Measurements from ENCODE around the gene NOS2. TPM values are rescaled to one million over a fixed set of nuclear protein-coding genes. Genes with fewer than 3 reads are reported as not detected.
"Not testable (repeated sequence)": the region's sequence is repeated elsewhere in the genome, so short reads cannot be mapped to it uniquely, and the experiment has no call there.

The NOS2 gene
- polyA plus RNA-seq, 3 donors: 1.6 to 2.5 (median 2.4) TPM

DNA sequence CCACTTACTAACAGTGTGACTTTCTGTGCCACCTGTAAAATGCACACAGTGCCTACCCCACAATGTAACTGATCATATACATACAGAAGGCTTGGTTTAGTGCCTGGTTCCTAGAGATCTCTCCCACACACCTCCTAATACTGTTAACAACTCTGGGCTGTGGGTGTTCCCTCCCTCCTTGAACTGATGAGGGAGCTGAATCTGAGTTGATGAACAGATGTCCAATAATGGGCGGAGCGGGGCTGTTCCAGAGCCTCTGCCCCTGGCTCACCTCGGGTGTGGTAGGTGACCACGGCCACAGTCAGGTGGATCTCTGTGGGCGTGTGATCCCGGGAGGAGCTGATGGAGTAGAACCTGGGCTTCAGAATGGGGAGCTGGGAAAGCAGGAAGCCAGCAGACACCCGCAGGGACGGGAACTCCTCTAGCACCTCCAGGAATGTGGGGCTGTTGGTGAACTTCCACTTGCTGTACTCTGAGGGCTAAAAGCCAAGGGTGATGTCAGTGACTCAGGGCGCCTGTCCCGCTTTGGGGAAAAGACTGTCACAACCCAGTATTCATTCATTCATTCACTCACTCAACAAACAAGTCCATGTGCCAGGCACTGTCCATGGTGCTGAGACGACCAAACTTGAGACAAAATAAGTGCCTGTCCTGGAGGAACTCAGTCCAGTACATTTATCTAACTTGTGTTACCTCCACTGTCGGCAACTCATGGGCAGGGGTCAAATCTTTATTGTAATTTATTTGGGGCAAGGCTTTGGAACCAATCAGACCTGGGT lies 37.6 kb downstream of the NOS2 start:
- DNase-seq (ENCODE audit: extremely low read depth in 1 of 11, low read depth in 9 of 11, low spot score in 4 of 11): peak in 8 of 11 donors; percentile 20 to 42 (median 36)

DNA sequence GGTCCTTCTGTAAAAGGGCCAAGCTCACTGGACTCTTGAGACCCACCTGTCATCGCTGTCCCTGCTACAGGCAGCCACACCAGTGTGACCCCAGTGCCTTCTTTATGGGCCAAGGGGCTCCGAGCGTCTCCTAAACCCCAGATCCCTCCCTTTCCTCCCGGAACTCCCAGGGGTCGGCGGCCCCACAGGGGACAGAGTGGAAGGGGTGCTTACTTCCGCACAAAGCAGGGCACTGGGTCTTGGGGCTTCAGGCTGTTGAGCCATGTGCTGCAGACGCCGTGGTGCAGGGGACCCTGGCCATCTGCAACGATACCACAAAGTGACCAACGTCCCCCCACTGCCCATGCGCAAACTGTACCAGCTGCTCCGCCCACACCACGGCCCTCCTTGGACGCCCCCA lies 39.4 kb downstream of the NOS2 start:
- not testable (repeated sequence) for DNase-seq (ENCODE audit: extremely low read depth in 1 of 11, low read depth in 9 of 11, low spot score in 4 of 11)

DNA sequence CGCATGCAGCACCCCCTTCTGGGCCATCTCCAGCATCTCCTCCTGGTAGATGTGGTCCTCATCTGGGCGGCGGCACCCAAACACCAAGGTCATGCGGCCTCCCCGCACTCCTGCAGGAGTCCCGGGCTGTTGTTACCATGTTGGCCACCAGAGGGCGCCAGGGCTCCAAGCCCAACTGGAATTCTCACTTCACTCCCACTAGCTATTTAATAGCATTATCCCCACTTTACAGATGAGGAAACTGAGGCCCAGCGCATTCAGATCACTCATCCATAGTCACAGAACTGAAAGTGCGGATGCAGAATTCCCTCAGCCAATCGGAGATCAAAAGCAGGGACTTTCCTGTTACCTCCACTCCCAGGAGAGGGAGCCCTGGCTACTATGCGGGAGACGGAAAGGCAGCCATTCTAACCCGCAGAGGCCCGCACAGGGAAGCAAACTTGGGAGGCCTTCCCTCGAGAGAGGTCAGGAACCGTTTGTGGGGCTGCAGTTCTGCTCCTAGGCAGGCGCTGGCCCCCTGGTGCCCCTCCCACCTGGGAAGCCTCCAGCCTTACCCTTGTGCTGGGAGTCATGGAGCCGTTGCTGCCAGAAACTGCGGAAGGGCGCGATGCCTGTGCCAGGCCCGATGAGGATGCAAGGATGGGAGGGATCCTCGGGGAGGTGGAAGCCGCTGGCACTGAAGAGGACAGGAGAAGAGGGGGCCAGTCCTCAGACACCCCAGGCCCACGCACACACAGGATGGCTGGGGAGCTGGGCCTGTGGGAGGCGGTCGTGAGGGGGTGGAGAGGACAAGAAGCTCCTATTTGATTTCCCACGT lies 40.1 kb downstream of the NOS2 start:
- DNase-seq (ENCODE audit: extremely low read depth in 1 of 11, low read depth in 9 of 11, low spot score in 4 of 11): peak in 6 of 11 donors; percentile 10 to 32 (median 15)

DNA sequence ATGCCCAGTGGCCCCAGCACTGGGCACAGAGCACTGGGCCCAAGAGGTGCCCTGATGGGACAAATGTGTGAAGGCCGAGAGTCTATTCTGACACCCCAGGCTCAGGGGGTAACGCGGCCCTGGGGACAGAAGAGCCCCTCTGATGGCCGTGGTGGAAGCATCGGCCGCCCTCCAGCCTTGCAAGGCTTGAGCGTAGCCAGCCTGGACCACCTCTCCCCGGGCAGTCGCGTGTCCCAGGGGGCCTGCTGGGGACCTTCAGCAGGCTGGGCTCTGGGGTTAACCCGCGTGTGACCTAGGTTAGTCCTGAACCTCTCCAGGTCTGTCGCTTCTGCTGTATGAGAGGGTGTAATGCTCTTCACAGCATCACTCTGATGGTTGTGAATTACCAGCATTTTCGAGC lies 40.8 kb downstream of the NOS2 start:
- no peak for DNase-seq (ENCODE audit: extremely low read depth in 1 of 11, low read depth in 9 of 11, low spot score in 4 of 11)

DNA sequence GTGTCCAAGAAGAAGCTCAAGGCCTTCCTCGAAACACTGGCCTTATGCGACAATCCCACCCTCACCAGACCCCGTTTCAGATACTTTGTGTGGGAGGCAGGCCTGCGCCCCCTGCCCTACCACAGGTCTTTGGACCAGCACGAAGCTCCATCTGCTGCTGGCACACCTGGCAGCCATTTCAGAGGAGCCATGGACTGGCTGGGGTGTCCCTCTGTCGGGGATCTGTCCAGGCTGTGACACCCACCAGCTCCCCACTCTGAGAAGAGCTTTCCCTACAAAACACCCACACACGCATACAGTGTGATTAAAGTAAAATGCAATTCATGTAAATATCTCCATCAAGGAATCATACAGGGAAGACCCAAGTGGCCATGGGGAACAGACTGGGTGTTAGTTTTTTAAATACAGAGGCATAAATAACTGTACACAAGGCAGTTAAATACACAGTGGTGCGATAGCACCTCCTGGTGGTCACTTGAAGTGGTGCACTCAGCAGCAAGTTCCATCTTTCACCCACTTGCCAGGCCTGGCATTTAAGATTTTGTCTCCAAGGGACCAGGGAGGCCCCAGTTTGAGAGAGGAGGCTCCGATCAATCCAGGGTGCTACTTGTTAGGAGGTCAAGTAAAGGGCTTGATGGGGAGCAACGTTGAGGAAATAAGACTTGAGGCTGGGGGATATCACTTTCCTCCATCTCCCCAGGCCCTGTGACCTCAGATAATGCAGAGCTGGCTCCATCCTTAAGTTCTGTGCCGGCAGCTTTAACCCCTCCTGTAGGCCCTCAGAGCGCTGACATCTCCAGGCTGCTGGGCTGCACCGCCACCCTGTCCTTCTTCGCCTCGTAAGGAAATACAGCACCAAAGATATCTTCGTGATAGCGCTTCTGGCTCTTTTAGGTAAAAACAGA lies 43.6 kb downstream of the NOS2 start:
- peak in 6 of 11 donors; percentile 10 to 40 (median 20) for DNase-seq (ENCODE audit: extremely low read depth in 1 of 11, low read depth in 9 of 11, low spot score in 4 of 11)

DNA sequence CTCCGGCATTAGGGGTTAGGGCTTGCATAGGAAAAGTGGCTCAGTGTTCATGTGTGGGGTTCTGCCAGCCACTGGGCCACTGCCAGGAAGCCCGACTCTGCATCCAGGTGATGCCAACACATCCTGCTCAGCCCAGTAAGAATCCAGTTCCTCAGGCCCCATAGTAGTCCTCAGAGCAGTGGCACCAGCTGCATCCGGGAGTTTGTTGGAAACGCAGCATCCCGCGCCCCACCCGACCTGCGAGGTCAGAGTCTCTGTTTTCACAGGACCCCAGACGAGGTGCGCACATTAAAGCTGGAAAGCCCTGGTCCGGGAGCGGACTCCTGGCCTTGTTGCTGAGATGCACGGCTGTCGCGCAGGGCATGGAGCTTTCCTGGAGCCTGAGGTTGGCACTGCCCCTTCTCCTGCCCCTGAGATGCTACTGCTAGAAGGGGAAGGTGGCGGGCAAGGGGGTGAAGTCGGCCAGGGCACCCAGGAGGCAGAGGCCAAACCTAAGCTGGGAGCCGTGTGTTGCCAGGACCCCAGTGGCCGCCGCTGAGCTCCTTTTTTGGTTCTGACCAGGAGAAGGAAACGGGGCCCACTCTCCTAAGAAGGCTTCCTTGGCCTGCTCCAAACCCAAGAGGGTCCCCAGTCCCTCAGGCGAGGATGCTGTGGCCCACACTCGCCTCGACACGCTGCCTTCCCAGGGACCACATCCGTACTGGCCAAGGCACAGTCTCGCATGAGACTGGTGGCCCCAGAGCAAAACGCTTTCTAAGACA lies 44.4 kb downstream of the NOS2 start:
- DNase-seq (ENCODE audit: extremely low read depth in 1 of 11, low read depth in 9 of 11, low spot score in 4 of 11): no peak

DNA sequence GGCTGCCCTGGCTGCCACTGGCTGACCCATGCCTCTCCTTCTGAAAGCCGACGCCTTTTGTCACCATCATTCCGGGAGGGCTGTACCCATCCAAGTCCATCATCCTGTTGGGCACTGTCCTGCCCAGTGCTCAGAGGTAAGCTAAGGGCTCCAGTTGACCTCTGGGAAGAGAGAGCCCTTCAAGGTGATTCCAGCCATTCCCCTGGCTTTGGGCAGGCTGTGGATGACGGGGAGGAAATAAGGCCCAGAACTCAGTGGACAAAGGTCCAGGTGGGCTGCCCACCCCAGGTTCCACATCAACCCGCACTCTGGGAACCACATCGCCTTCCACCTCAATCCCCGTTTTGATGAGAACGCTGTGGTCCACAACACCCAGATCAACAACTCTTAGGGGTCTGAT lies 45.8 kb downstream of the NOS2 start:
- no peak for DNase-seq (ENCODE audit: extremely low read depth in 1 of 11, low read depth in 9 of 11, low spot score in 4 of 11)

DNA sequence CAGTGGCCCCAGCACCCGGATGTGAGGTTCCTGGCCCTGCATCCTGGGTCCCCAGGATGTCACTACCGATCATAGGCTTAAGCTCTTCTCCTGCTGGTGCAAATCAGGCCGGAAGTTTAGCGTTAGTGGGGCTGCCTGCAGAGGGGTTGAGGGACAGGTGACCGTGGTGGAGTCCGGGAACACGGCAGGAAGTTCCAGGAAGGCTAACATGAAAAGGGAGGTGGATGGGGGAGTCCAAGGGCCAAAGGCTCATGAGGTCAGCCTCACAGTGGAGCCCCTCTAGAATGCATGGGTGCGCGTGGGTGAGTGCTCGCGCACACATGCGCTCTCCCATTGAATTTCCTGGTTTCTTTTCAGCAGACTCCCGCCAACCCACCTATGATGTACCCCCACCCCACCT lies 46.6 kb downstream of the NOS2 start:
- not testable (repeated sequence) for DNase-seq (ENCODE audit: extremely low read depth in 1 of 11, low read depth in 9 of 11, low spot score in 4 of 11)

DNA sequence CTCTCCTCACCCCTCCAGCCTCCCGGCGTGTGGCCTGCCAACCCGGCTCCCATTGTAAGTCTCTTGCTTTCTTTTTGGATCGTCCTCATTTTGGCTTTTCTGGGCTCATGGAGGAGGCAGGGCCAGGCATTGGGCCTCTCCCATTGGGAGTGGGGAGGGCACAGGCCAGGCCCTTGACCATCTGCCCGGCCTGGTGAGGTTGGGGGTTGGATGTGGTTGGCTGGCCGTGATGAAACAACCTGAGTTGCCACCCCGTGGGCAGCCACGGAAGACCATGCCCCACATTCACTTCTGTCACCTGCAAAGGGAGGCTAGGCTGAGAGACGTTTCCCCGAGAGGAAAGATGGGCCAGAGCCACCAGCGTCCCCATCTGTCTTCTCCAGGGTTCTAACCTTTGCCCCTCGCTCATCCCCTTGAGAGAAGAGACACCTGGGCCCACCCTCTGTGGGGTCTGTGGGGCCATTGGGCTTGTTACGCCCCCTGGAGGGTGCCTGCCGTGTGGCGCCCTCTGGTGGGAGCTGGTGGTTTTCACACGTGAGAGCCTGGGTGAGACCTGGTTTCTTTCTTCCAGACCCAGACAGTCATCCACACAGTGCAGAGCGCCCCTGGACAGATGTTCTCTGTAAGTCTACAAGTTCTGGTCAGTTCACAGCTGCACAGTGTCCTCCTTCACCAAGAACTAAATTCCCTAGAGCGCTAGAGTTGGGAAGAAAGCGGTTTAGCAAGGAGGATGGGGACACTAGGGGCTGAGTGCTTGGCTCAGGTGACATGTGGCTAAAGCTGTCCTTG lies 47.3 kb downstream of the NOS2 start:
- DNase-seq (ENCODE audit: extremely low read depth in 1 of 11, low read depth in 9 of 11, low spot score in 4 of 11): not testable (repeated sequence)

DNA sequence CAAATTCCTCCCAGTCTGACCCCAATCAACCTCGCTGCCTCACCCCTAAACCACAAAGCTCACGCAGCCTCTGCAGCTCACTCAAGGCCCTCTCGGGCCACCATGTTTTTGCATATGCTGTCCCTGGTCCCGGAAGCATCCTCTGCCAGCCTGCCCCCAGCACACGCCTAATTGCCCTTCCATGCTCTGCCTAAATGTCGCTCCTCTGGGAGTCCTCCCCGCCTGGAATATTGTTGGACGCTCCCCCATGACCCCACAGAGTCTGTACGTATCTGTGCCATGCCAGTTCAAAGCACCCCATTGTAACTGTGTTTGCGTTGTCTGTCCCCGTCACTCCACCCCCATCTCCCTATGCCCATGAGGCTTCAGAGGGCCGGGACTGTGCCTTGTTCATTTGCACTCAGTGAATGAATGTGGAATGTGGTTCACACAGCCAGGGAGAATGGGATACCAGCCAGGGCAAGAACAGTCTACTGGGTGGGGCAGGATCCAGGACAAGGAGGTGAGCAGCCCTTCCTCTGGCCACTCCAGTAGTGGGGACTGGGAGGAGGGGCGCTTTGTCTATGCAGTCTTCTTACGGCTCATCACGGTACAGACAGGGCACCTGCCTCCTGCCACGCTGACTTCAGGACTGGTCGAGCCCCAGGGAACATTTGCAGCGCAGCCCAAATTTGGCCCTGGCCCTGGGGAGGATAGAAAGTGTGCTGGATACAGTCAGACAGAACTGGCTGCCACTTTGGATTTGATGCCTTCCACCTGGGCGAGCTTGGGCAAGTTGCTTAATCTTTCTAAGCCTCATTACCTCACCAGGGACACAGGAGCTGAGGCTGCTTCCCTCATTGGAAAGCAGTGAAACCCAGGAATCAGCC lies 48.5 kb downstream of the NOS2 start:
- no peak for DNase-seq (ENCODE audit: extremely low read depth in 1 of 11, low read depth in 9 of 11, low spot score in 4 of 11)

DNA sequence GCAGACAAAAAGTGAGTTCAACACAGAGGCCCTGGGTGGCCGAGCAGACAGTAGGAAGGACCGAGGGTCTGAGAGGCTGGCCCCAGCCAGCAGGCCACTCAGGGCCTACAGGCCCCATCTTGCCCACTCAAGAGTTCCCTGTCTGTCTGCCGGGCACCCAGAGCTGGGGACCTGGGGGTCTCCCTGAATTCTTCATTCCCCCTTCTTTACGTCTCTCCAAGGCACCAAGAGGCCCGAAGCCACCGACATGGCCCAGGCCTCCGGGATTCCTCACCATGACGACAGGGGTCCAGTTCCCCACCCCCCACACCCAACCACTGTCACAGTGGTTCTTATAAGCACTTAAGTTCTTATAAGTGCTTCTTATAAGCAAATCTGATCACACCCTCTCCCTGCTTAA lies 49.2 kb downstream of the NOS2 start:
- no peak for DNase-seq (ENCODE audit: extremely low read depth in 1 of 11, low read depth in 9 of 11, low spot score in 4 of 11)

DNA sequence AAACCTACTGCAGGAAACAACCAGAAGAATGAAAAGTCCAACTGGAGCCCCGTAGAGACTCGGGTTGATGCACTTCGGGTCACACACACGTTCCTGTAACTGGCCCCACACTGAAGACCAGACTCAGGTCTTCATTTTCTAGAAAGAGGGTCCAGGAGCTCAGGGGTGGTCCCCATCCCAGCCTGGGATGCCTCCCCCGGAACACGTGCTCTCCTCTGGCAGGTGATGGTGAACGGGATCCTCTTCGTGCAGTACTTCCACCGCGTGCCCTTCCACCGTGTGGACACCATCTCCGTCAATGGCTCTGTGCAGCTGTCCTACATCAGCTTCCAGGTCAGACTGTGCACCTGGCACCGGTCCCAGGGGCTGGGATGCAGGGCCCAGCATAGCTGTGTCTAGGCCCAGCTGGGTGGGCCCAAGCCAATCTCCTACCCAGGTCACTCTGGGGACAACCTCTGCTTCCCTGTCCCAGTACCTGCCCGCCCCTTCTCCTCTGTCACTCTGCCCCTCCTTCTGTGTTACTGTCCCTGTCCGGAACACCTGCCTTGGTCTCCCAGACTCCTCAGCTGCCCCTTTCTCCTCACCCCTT lies 50.7 kb downstream of the NOS2 start:
- not testable (repeated sequence) for DNase-seq (ENCODE audit: extremely low read depth in 1 of 11, low read depth in 9 of 11, low spot score in 4 of 11)

DNA sequence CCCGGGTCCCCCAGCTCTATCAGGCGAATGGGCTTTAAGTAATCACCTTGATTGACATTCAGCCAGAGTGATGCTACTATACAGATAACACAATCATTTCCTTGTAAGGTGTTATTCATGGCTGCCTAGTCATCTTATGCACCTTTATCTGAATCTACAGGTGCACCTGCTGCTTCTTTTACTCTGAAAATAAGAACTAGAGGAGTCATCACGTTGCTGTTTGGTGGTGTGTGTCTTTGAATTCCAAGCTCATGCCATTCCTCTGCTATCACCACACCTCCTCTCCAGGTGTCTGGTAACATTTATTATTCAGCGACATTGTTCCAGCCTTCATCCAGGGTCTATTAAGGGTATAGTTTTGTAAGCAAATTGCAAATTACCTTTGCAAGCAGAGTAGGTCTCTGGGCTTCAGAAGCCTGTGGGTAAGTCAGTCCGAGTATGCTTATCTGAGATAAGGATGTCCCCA lies 51.9 kb downstream of the NOS2 start:
- DNase-seq (ENCODE audit: extremely low read depth in 1 of 11, low read depth in 9 of 11, low spot score in 4 of 11): no peak

DNA sequence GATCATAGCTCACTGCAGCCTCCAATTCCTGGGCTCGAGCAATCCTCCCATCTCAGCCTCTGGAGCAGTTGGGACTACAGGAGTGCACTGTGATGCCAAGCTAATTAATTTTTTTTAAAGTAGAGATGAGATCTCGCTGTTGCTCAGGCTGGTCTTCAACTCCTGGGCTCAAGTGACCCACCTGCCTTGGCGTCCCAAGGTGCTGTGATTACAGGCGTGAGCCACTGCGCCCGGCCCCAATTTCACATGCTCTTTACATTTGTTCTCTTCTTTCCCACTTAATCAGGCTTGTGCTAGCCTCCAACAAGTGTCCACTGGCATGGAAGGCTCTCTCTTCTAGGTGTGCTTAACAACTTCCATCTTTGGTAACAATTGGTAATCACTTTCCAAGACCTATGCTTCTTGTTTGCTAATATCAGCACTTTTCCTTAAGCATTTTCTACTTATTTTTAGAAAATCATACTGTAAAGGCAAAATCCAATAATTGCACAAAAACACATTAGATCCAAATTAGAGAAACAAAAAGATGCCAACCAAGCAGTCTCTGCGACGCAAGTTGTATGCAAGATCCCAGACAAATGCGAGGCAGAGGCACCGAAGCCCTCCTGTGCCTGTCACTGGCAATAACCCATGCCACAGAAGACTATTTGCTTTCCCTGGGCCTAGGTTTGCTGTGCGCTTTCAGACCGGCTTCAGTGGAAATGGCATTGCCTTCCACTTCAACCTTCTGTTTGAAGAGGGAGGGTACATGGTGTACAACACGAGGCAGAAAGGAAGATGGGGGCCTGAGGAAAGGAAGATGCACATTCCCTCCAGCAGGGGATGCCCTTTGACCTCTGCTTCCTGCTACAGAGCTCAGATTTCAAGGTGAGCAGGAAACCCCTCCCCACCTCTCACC lies 52.6 kb downstream of the NOS2 start:
- no peak for DNase-seq (ENCODE audit: extremely low read depth in 1 of 11, low read depth in 9 of 11, low spot score in 4 of 11)

DNA sequence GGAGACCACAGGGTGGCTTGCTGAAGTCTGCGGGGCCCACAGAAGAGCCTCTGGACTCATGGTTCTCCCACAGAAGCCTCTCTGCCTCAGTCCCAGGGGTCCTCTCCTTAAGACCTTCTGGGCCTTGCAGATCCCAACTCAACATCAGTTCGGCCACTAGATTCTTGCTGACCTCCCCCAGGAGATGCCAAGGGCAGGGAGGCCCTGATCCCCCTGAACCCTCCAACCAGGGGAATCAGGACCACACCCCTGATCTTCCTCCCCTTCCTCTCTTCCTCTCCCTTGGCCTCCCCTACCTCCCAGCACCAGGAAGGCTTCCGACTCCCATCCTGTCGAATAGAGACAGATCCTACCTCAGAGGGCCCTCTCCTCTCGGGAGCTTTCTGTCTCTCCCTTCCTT lies 53.4 kb downstream of the NOS2 start:
- no peak for DNase-seq (ENCODE audit: extremely low read depth in 1 of 11, low read depth in 9 of 11, low spot score in 4 of 11)

DNA sequence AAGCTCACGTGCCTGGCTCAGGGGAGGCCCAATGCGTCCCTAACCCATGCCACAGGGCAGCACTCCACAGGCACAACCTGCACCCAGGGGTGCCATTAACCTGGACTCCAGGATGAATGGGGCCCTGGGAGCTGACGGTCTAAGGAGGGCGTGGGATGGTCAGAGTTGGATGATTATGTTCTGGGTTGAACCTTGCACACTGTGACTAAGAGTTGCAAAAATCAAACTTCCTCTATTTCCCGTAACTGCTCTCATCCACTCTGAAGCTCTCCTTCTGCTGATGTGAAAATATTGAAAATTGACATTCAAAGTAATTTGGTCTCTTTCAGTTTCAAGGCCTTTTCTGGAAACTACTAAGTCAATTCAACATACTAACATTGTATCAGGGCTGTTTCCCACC lies 54.0 kb downstream of the NOS2 start:
- DNase-seq (ENCODE audit: extremely low read depth in 1 of 11, low read depth in 9 of 11, low spot score in 4 of 11): not testable (repeated sequence)

All from renal cortex interstitium (tissue), 11 donors.